Natural killer cell (primary cell): ENCODE results near the gene MCRIP2. TPM values are rescaled to one million over a fixed set of nuclear protein-coding genes. Genes with fewer than 3 reads are reported as not detected.

Experiments used
- ATAC-seq, 3 donors: fragments of 150-1000 bp in 2 of 3; fragments of 200-7000 bp in 1 of 3; cut with Tn5 transposase; 1 replicate in 1 of 3; 2 replicates in 2 of 3; pipeline ENCODE4 v1.10.0; 2021; ENCODE audit warnings: mild to moderate bottlenecking in 2 of 3, moderate library complexity in 2 of 3
- DNase-seq, 2 donors: peaks; one replicate each; pipeline versions ENCODE4 v3.0.0 to v3.0.0-alpha.2; 2013 to 2021; ENCODE audit warnings: mixed read lengths in 1 of 2
- H3K27ac ChIP-seq: one replicate; pipeline ENCODE4 v1.5.1; 2013; ENCODE audit warnings: mild to moderate bottlenecking, low read length
- H3K27me3 ChIP-seq: one replicate; pipeline ENCODE4 v1.6.1; 2013; ENCODE audit warnings: low read length; ENCODE audit not compliant: control insufficient read depth, insufficient read depth
- H3K36me3 ChIP-seq: one replicate; pipeline ENCODE4 v1.6.1; 2013; ENCODE audit warnings: low read length; ENCODE audit not compliant: control insufficient read depth, insufficient read depth
- H3K4me1 ChIP-seq: one replicate; pipeline ENCODE4 v1.6.1; 2013; ENCODE audit warnings: low read length; ENCODE audit not compliant: control insufficient read depth, insufficient read depth
- H3K4me3 ChIP-seq: one replicate; pipeline ENCODE4 v1.5.1; 2013; ENCODE audit warnings: low read length
- H3K9me3 ChIP-seq: one replicate; pipeline ENCODE4 v1.6.1; 2013; ENCODE audit warnings: low read length; ENCODE audit not compliant: control insufficient read depth, insufficient read depth
- H3K27ac Mint-ChIP-seq, 2 donors: one replicate each; pipeline ENCODE4 v1.8.0; 2022; ENCODE audit warnings: mild to moderate bottlenecking in 2 of 2, mixed read lengths in 2 of 2, moderate library complexity in 1 of 2
- H3K27me3 Mint-ChIP-seq, 2 donors: one replicate each; pipeline ENCODE4 v1.8.0; 2022; ENCODE audit warnings: low read depth in 2 of 2, mixed read lengths in 2 of 2
- H3K36me3 Mint-ChIP-seq: one replicate; pipeline ENCODE4 v1.8.0; 2022; ENCODE audit warnings: mixed read lengths
- H3K4me1 Mint-ChIP-seq, 2 donors: one replicate each; pipeline ENCODE4 v1.8.0; 2022; ENCODE audit warnings: mixed read lengths in 2 of 2
- H3K4me3 Mint-ChIP-seq: one replicate; pipeline ENCODE4 v1.8.0; 2022; ENCODE audit warnings: mild to moderate bottlenecking, moderate library complexity, mixed read lengths
- H3K9me3 Mint-ChIP-seq, 2 donors: one replicate each; pipeline ENCODE4 v1.8.0; 2022; ENCODE audit warnings: mixed read lengths in 2 of 2
- CTCF ChIP-seq: fragments of 200-600 bp; IDR thresholded peaks from one replicate; pipeline ENCODE4 v1.8.0; 2022; ENCODE audit warnings: antibody characterized with exemption
- WGBS: methylation state at CpG from one replicate; pipeline ENCODE4 v1.1.7; 2013; ENCODE audit warnings: missing lambda C conversion rate; ENCODE audit not compliant: insufficient coverage; 5-methylcytosine and 5-hydroxymethylcytosine counted together
- intact Hi-C: fragments of 100-400 bp; cut with micrococcal nuclease; formaldehyde crosslinking; loops from one replicate; pipeline ENCODE4 v1.14.2; 2022
- total RNA-seq, 4 donors: library from RNA; stranded (reverse); fragments of 120-200 nt in 1 of 4; gene quantifications; one replicate each; pipeline versions ENCODE4 v1.2.3 to v1.2.4, GENCODE V29; 2013 to 2022

MCRIP2 gene
- total RNA-seq, 3 donors from 2014 or later (not counting 1 experiment from before 2014, with no cell fraction given), result 11.3 to 17.4 (median 15.7) TPM

GRCh38 chr16:654034-654433 lies 12.4 kb downstream of the MCRIP2 start:
- DNase-seq (no peak), ATAC-seq (no peak)
- Histone ChIP-seq H3K9me3 (no peaks in the 10 kb centered on the region), H3K27ac (no peak overlapping the region), H3K4me1 (peaks cover 8% of the 10 kb centered on the region), H3K4me3 (no peak overlapping the region), H3K36me3 (no peaks in the 10 kb centered on the region), H3K27me3 (no peaks in the 10 kb centered on the region)
- WGBS, result 97% methylated on average over 11 of the region's 12 CpGs
- TF ChIP-seq CTCF, result no peak
- intact Hi-C loops, result no loop called here
- Mint-ChIP-seq H3K4me1 (peaks cover 0 to 4% of the 10 kb centered on the region in 2 donors), H3K4me3 (no peak overlapping the region), H3K9me3 (no peaks in the 10 kb centered on the region), H3K27ac (no peak overlapping the region), H3K27me3 (no peaks in the 10 kb centered on the region), H3K36me3 (no peaks in the 10 kb centered on the region)

- H3K36me3 Mint-ChIP-seq, result no peaks in the 10 kb centered on the region
- H3K4me3 Mint-ChIP-seq, result no peak overlapping the region
- no peaks in the 10 kb centered on the region for H3K9me3 Mint-ChIP-seq
- Histone ChIP-seq H3K9me3 (no peaks in the 10 kb centered on the region), H3K4me1 (peaks cover 18% of the 10 kb centered on the region), H3K27me3 (no peaks in the 10 kb centered on the region), H3K4me3 (no peak overlapping the region), H3K36me3 (no peaks in the 10 kb centered on the region), H3K27ac (no peak overlapping the region)
- intact Hi-C loops, result no loop called here
- no peak overlapping the region for H3K27ac Mint-ChIP-seq
- 97% methylated on average over 22 of the region's 22 CpGs for WGBS
- no peak for TF ChIP-seq CTCF
- peaks cover 4 to 13% of the 10 kb centered on the region in 2 donors for H3K4me1 Mint-ChIP-seq
- H3K27me3 Mint-ChIP-seq, result no peaks in the 10 kb centered on the region
- ATAC-seq, result no peak
- DNase-seq, result no peak
Observed at GRCh38 chr16:657487-657886, 15.9 kb downstream of the MCRIP2 start.

DNA sequence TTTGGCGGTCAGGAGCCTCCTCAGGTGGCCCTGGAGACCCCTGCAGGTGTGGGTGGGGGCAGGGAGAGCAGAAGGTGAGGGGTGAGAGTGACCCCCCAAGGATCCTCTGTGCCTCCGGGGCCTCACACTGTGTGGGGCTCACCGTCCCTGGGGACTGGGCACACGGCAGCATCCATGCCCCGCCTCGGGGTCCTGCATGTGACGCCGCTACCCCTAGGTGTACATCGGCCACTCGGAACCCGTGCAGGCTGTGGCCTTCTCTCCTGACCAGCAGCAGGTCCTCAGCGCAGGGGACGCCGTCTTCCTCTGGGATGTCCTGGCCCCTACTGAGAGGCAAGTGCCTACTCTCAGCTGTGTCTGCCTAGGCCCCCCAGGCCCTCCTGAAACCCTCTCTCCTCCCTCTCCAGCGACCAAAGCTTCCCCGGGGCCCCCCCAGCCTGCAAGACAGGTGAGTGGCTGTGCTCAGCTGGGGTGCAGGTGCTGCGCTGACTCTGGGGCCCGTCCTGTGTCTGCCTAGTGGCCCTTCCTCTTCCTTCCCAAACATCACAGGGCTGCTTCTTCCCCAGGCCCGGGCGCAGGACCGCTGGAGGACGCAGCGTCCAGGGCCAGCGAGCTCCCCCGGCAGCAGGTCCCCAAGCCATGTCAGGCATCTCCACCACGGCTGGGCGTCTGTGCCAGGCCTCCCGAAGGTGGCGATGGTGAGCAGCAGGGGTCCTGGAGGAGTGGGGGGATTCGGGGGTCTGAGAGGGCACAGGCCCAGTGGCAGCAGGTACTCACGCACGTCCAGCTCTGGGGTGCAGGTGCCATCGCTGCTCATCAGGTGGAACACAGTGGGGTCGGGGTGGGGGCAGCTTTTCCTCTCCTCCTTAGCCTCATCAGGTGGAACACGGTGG lies 17.3 kb downstream of the MCRIP2 start:
- H3K27me3 ChIP-seq, result no peaks in the 10 kb centered on the region
- peaks cover 18% of the 10 kb centered on the region for H3K4me1 ChIP-seq
- 96% methylated on average over 35 of the region's 35 CpGs for WGBS
- no peak for TF ChIP-seq CTCF
- intact Hi-C loops, result no loop called here
- H3K36me3 ChIP-seq, result no peaks in the 10 kb centered on the region
- Mint-ChIP-seq H3K36me3 (no peaks in the 10 kb centered on the region), H3K4me3 (no peak overlapping the region), H3K4me1 (peaks cover 4 to 13% of the 10 kb centered on the region in 2 donors), H3K9me3 (no peaks in the 10 kb centered on the region), H3K27ac (no peak overlapping the region), H3K27me3 (no peaks in the 10 kb centered on the region)
- H3K4me3 ChIP-seq, result no peak overlapping the region
- no peaks in the 10 kb centered on the region for H3K9me3 ChIP-seq
- no peak overlapping the region for H3K27ac ChIP-seq
- ATAC-seq, result no peak
- DNase-seq, result no peak
